SH-SY5Y (cell line): Measurements from ENCODE around the gene LENEP.

Source experiments
- GATA2 ChIP-seq: IDR thresholded peaks from 2 replicates; pipeline ENCODE4 v1.6.1; 2011; ENCODE audit warnings: mild to moderate bottlenecking, low read depth, low read length
- GATA3 ChIP-seq: IDR thresholded peaks from 2 replicates; pipeline ENCODE4 v1.6.1; 2011; ENCODE audit warnings: low read depth, mild to moderate bottlenecking, low read length, moderate library complexity

GRCh38 chr1:155026588-155026987 lies 33.2 kb downstream of the LENEP start:
- TF ChIP-seq GATA3 (no peak), GATA2 (no peak)
